ENCODE data around the gene RIMBP2.

The RIMBP2 gene

GRCh38 chr12:130615861-130616345, 100.2 kb downstream of the RIMBP2 start:
- no peaks in the 10 kb centered on the region for H3K27me3 ChIP-seq (ENCODE audit: insufficient read depth, low read depth)
- H3K27ac ChIP-seq, result no peak overlapping the region
- no peaks in the 10 kb centered on the region for H3K36me3 ChIP-seq (ENCODE audit: insufficient read depth)
- TF ChIP-seq CTCF (conservative IDR thresholded peaks at IDR 0.05; ENCODE audit: low read depth, low read length), result no peak
- no peaks in the 10 kb centered on the region for H3K4me1 ChIP-seq (ENCODE audit: low read depth, poor library complexity, severe bottlenecking)
- H4K20me1 ChIP-seq (ENCODE audit: insufficient read depth), result no peaks in the 10 kb centered on the region
- no peak overlapping the region for H3K4me2 ChIP-seq
- no peak overlapping the region for H3K4me3 ChIP-seq (IDR thresholded peaks at IDR 0.05; ENCODE audit: insufficient read depth, low read depth, low read length)
- H3K79me2 ChIP-seq (ENCODE audit: insufficient read depth, low read depth), result no peaks in the 10 kb centered on the region
- H2AFZ ChIP-seq (ENCODE audit: low read depth), result no peak overlapping the region
- H3K9ac ChIP-seq, result no peak overlapping the region

- Histone ChIP-seq H4K20me1 (ENCODE audit: insufficient read depth) (no peaks in the 10 kb centered on the region), H3K4me1 (ENCODE audit: low read depth, poor library complexity, severe bottlenecking) (no peaks in the 10 kb centered on the region), H3K27me3 (ENCODE audit: insufficient read depth, low read depth) (no peaks in the 10 kb centered on the region), H3K4me3 (IDR thresholded peaks at IDR 0.05; ENCODE audit: insufficient read depth, low read depth, low read length) (no peak overlapping the region), H3K36me3 (ENCODE audit: insufficient read depth) (no peaks in the 10 kb centered on the region), H3K27ac (no peak overlapping the region), H3K9ac (no peak overlapping the region), H3K79me2 (ENCODE audit: insufficient read depth, low read depth) (no peaks in the 10 kb centered on the region), H3K4me2 (no peak overlapping the region), H2AFZ (ENCODE audit: low read depth) (no peak overlapping the region)
- TF ChIP-seq CTCF (conservative IDR thresholded peaks at IDR 0.05; ENCODE audit: low read depth, low read length), result no peak
Measured at GRCh38 chr12:130614530-130614905, 101.6 kb downstream of the RIMBP2 start.

- no peaks in the 10 kb centered on the region for H3K4me1 ChIP-seq (ENCODE audit: low read depth, poor library complexity, severe bottlenecking)
- H3K79me2 ChIP-seq (ENCODE audit: insufficient read depth, low read depth), result no peaks in the 10 kb centered on the region
- H3K27ac ChIP-seq, result no peak overlapping the region
- H3K9ac ChIP-seq, result no peak overlapping the region
- no peaks in the 10 kb centered on the region for H4K20me1 ChIP-seq (ENCODE audit: insufficient read depth)
- no peaks in the 10 kb centered on the region for H3K27me3 ChIP-seq (ENCODE audit: insufficient read depth, low read depth)
- no peak overlapping the region for H3K4me3 ChIP-seq (IDR thresholded peaks at IDR 0.05; ENCODE audit: insufficient read depth, low read depth, low read length)
- no peak overlapping the region for H2AFZ ChIP-seq (ENCODE audit: low read depth)
- no peaks in the 10 kb centered on the region for H3K36me3 ChIP-seq (ENCODE audit: insufficient read depth)
- no peak for TF ChIP-seq CTCF (conservative IDR thresholded peaks at IDR 0.05; ENCODE audit: low read depth, low read length)
- no peak overlapping the region for H3K4me2 ChIP-seq
Measured at GRCh38 chr12:130613831-130614529, 102.1 kb downstream of the RIMBP2 start.

- Histone ChIP-seq H3K4me3 (IDR thresholded peaks at IDR 0.05; ENCODE audit: insufficient read depth, low read depth, low read length) (no peak overlapping the region), H3K27ac (no peak overlapping the region), H3K9ac (no peak overlapping the region), H3K36me3 (ENCODE audit: insufficient read depth) (no peaks in the 10 kb centered on the region), H3K27me3 (ENCODE audit: insufficient read depth, low read depth) (no peaks in the 10 kb centered on the region), H3K79me2 (ENCODE audit: insufficient read depth, low read depth) (no peaks in the 10 kb centered on the region), H2AFZ (ENCODE audit: low read depth) (no peak overlapping the region), H3K4me1 (ENCODE audit: low read depth, poor library complexity, severe bottlenecking) (no peaks in the 10 kb centered on the region), H4K20me1 (ENCODE audit: insufficient read depth) (no peaks in the 10 kb centered on the region), H3K4me2 (no peak overlapping the region)
- TF ChIP-seq CTCF (conservative IDR thresholded peaks at IDR 0.05; ENCODE audit: low read depth, low read length), result no peak
Measured at GRCh38 chr12:130613131-130613530, 103.0 kb downstream of the RIMBP2 start.
